ENCODE results near the gene PIK3CA.

DNA sequence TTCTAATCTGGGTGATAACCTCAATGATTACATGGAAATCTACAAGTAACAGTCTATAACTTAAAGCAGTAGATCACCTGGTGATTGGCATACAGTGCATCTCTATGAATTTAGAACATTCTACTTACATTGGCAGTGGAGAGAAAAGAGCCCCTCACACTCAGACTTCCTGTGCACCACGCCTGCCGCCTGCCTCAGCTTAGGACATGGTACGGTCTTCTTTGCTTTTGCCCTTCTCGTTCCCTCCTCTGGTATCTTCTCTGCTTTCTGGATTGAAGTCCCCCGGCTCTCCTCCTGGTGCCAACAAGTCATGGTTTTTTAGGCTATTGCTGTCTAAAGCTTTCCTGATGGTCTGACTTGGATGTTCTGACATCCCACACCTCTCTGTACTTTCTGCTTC, 110.7 kb downstream of the PIK3CA start:
- TF ChIP-seq, protein P1, sequence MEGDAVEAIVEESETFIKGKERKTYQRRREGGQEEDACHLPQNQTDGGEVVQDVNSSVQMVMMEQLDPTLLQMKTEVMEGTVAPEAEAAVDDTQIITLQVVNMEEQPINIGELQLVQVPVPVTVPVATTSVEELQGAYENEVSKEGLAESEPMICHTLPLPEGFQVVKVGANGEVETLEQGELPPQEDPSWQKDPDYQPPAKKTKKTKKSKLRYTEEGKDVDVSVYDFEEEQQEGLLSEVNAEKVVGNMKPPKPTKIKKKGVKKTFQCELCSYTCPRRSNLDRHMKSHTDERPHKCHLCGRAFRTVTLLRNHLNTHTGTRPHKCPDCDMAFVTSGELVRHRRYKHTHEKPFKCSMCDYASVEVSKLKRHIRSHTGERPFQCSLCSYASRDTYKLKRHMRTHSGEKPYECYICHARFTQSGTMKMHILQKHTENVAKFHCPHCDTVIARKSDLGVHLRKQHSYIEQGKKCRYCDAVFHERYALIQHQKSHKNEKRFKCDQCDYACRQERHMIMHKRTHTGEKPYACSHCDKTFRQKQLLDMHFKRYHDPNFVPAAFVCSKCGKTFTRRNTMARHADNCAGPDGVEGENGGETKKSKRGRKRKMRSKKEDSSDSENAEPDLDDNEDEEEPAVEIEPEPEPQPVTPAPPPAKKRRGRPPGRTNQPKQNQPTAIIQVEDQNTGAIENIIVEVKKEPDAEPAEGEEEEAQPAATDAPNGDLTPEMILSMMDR (IDR thresholded peaks at IDR 0.05): no peak
- no peak for TF ChIP-seq POLR2A (IDR thresholded peaks at IDR 0.05)

Data from uterus (tissue), 2 donors.